HUES64 (cell line): Measurements from ENCODE around the gene SRRD.

ENCODE experiments used
- H3K27ac ChIP-seq: 2 replicates; pipeline ENCODE4 v1.7.0; 2013; ENCODE audit warnings: low read depth, low read length, inconsistent platforms
- H3K27me3 ChIP-seq: 2 replicates; pipeline ENCODE4 v1.6.1; 2013; ENCODE audit warnings: mild to moderate bottlenecking, low read length; ENCODE audit not compliant: insufficient read depth
- H3K36me3 ChIP-seq: 2 replicates; pipeline ENCODE4 v1.6.1; 2013; ENCODE audit warnings: mild to moderate bottlenecking, low read length; ENCODE audit not compliant: insufficient read depth
- H3K4me1 ChIP-seq: 2 replicates; pipeline ENCODE4 v1.6.1; 2013; ENCODE audit warnings: mild to moderate bottlenecking, low read length, moderate library complexity; ENCODE audit not compliant: insufficient read depth
- H3K4me3 ChIP-seq: 2 replicates; pipeline ENCODE4 v1.5.1; 2013; ENCODE audit warnings: mild to moderate bottlenecking, low read length, moderate library complexity
- H3K9ac ChIP-seq: 2 replicates; pipeline ENCODE4 v1.6.1; 2013; ENCODE audit warnings: mild to moderate bottlenecking, low read depth, low read length
- H3K9me3 ChIP-seq: 2 replicates; pipeline ENCODE4 v1.6.1; 2013; ENCODE audit warnings: low read depth, low read length; ENCODE audit not compliant: insufficient read depth
- WGBS: fragments of 150-250, 120-280 bp; methylation state at CpG from one replicate; pipeline ENCODE4 v1.1.7; 2013; ENCODE audit warnings: missing lambda C conversion rate; 5-methylcytosine and 5-hydroxymethylcytosine counted together

SRRD gene

GRCh38 chr22:26485806-26486390 lies 2.2 kb downstream of the SRRD start:
- Histone ChIP-seq H3K9me3 (no peaks in the 10 kb centered on the region), H3K36me3 (peaks cover 55% of the 10 kb centered on the region), H3K27me3 (no peaks in the 10 kb centered on the region), H3K4me3 (no peak overlapping the region), H3K27ac (no peak overlapping the region), H3K4me1 (peaks cover 20% of the 10 kb centered on the region), H3K9ac (no peak overlapping the region)
- 86% methylated on average over 3 of the region's 3 CpGs for WGBS

DNA sequence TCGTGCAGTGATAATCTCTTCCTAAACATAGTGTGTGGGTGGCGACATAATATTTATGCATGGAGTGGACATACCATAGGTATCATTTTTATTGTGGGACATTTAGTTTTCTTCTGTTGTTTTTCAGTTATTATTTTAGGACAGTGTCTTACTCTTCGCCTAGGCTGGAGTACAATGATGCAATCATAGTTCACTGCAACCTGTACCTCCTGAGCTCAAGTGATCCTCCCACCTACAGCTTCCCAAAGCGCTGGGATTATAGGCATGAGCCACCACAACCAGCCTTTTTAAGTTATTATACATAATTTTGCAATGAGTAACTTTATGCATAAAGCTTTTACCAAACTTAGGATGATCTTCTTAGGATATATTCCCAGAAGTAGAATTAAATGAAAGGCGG lies 2.7 kb downstream of the SRRD start:
- no peak overlapping the region for H3K4me3 ChIP-seq
- no peaks in the 10 kb centered on the region for H3K9me3 ChIP-seq
- no peaks in the 10 kb centered on the region for H3K27me3 ChIP-seq
- H3K36me3 ChIP-seq: peaks cover 55% of the 10 kb centered on the region
- 93% methylated on average over 5 of the region's 5 CpGs for WGBS
- peaks cover 18% of the 10 kb centered on the region for H3K4me1 ChIP-seq
- no peak overlapping the region for H3K27ac ChIP-seq
- H3K9ac ChIP-seq: no peak overlapping the region

DNA sequence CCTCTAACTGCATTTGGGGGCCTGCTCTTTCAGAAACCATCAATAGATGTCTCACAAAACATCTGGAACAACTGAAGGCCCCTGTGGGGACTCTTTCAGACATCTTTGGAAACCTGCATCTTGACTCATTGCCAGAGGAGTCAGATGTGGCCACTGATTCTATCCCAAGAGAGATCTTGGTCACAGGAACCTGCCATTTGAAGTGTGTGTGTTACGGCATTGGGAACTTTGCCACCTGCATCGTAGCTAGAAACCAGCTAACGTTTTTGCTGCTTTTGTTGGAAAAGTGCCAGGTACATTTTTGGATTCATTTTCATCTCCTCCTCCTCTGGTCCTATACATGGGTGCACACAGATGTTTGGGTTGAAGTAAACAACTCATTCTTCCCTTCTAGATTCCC lies 4.3 kb downstream of the SRRD start:
- peaks cover 66% of the 10 kb centered on the region for H3K36me3 ChIP-seq
- H3K4me3 ChIP-seq: no peak overlapping the region
- 90% methylated on average over 3 of the region's 3 CpGs for WGBS
- no peak overlapping the region for H3K9ac ChIP-seq
- no peaks in the 10 kb centered on the region for H3K9me3 ChIP-seq
- no peak overlapping the region for H3K27ac ChIP-seq
- H3K27me3 ChIP-seq: no peaks in the 10 kb centered on the region
- H3K4me1 ChIP-seq: peaks cover 4% of the 10 kb centered on the region; the same call in 1 of the 2 replicates

- Histone ChIP-seq H3K36me3 (peaks cover 81% of the 10 kb centered on the region), H3K27me3 (no peaks in the 10 kb centered on the region), H3K9me3 (no peaks in the 10 kb centered on the region), H3K4me3 (no peak overlapping the region), H3K27ac (no peak overlapping the region), H3K9ac (no peak overlapping the region), H3K4me1 (peaks cover 2% of the 10 kb centered on the region; the same call in 1 of the 2 replicates)
- WGBS: 98% methylated on average over 4 of the region's 4 CpGs
Measured at GRCh38 chr22:26489447-26490036, 5.9 kb downstream of the SRRD start.

DNA sequence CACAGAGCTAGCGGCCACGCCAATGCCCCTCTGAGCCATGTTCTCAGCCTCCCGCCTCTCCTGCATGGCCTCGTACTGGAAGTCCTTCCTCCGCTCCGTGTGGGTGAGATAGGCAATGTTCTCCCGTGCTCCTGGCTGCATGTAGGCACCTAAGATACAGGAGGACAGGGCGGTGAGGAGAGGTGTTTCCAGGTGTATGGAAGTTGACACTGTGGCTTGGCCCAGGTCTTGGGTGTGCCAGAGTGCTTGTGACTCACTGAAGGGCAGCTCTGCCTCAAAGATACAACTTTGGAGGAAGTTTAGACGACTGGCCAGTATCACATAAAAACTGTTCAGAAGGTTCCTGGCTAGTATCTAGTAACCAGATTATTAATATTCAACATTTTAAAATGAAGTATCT lies 8.5 kb downstream of the SRRD start:
- H3K4me3 ChIP-seq: no peak overlapping the region
- no peaks in the 10 kb centered on the region for H3K4me1 ChIP-seq
- 94% methylated on average over 9 of the region's 9 CpGs for WGBS
- no peaks in the 10 kb centered on the region for H3K27me3 ChIP-seq
- H3K27ac ChIP-seq: no peak overlapping the region
- H3K9ac ChIP-seq: no peak overlapping the region
- peaks cover 98% of the 10 kb centered on the region for H3K36me3 ChIP-seq
- no peaks in the 10 kb centered on the region for H3K9me3 ChIP-seq

DNA sequence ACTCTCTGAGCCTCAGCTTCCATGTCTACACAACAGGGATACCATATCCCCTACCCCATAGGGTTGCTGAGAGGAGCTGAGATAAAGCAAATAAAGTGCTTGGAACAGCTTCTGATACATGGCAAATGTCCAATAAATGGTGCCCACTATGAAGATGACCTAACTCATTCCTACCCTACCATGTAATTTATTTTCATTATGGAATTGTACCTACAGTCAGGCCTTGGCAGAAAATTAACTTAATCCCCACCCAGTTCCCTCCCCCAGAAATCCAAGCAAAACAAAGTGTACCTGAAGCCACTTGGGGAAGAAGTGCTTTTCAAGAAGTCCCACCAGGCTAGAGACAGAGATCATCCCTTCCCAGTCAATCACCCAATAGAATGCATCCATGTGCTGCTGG lies 10.8 kb downstream of the SRRD start:
- Histone ChIP-seq H3K9me3 (no peaks in the 10 kb centered on the region), H3K36me3 (peaks cover 93% of the 10 kb centered on the region), H3K4me1 (no peaks in the 10 kb centered on the region), H3K9ac (no peak overlapping the region), H3K27me3 (no peaks in the 10 kb centered on the region), H3K4me3 (no peak overlapping the region), H3K27ac (no peak overlapping the region)

DNA sequence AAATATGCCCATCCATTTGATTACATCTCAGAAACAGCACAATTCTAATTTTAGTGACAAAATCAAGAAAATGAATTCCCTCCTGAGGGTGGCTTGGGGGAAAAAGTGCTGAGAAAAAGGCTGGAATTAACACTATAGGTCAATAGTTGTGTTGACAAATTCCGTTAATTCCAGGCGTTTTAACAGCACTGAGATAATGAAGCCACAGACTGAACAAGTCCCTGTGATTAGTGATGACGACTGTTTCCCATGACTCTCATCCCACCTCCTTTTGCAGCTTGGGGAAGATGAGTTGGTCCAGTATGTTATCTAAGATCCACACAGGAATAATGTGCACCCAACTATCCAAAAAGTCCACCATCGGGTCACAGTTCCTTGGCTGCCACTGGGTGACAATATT lies 12.8 kb downstream of the SRRD start:
- no peaks in the 10 kb centered on the region for H3K27me3 ChIP-seq
- H3K4me3 ChIP-seq: no peak overlapping the region
- no peaks in the 10 kb centered on the region for H3K9me3 ChIP-seq
- no peak overlapping the region for H3K9ac ChIP-seq
- H3K4me1 ChIP-seq: no peaks in the 10 kb centered on the region
- no peak overlapping the region for H3K27ac ChIP-seq
- 96% methylated on average over 4 of the region's 4 CpGs for WGBS
- H3K36me3 ChIP-seq: peaks cover 92% of the 10 kb centered on the region

DNA sequence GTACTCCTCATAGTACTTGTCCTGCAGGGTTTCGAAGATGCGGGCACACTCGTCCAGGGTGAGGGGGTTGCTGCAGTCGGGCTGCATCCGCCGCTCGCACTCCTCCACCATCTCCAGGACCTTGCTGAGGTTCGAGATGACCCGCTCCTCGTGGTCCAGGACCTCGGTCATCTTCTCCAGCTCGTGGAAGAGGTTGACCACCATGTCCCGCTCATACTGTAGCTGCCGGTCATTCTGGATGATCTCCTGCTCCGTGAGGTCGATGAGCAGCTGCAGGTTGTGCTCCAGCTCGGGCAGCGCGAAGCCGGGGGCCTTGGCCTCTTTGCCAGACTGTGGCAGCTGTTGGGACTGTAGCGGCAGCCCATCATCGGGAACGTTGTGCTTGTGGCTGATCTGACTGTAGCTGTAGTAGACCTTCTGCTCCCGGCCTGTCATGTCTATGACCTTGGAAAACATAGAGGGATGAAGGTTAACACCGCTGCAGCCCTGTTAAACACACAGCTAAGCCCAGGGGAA lies 15.6 kb downstream of the SRRD start:
- 95% methylated on average over 25 of the region's 25 CpGs for WGBS

GRCh38 chr22:26501996-26502395 lies 18.3 kb downstream of the SRRD start:
- Histone ChIP-seq H3K9me3 (no peaks in the 10 kb centered on the region), H3K9ac (no peak overlapping the region), H3K27ac (no peak overlapping the region), H3K27me3 (no peaks in the 10 kb centered on the region), H3K4me3 (no peak overlapping the region), H3K4me1 (peaks cover 5% of the 10 kb centered on the region), H3K36me3 (peaks cover 90% of the 10 kb centered on the region)
- 100% methylated on average over 1 of the region's 2 CpGs for WGBS

More for the DNA sequence above, 15.6 kb downstream of the SRRD start:
- no peak overlapping the region for H3K4me3 ChIP-seq
- no peaks in the 10 kb centered on the region for H3K9me3 ChIP-seq
- no peaks in the 10 kb centered on the region for H3K27me3 ChIP-seq
- no peak overlapping the region for H3K9ac ChIP-seq
- peaks cover 5% of the 10 kb centered on the region for H3K4me1 ChIP-seq
- peaks cover 92% of the 10 kb centered on the region for H3K36me3 ChIP-seq
- H3K27ac ChIP-seq: no peak overlapping the region

- Histone ChIP-seq H3K36me3 (peaks cover 93% of the 10 kb centered on the region), H3K9ac (no peak overlapping the region), H3K27ac (peak overlapping the region; percentile 39)
Measured at GRCh38 chr22:26502688-26503561, 19.2 kb downstream of the SRRD start.

GRCh38 chr22:26503758-26504157 lies 20.1 kb downstream of the SRRD start:
- Histone ChIP-seq H3K27me3 (no peaks in the 10 kb centered on the region), H3K9ac (no peak overlapping the region), H3K4me3 (no peak overlapping the region), H3K36me3 (peaks cover 95% of the 10 kb centered on the region), H3K9me3 (no peaks in the 10 kb centered on the region), H3K27ac (no peak overlapping the region), H3K4me1 (peaks cover 5% of the 10 kb centered on the region)
- 79% methylated on average over 1 of the region's 1 CpG for WGBS

More at GRCh38 chr22:26502688-26503561, 19.2 kb downstream of the SRRD start:
- peaks cover 5% of the 10 kb centered on the region for H3K4me1 ChIP-seq
- WGBS: 55% methylated on average over 3 of the region's 3 CpGs
- H3K27me3 ChIP-seq: no peaks in the 10 kb centered on the region
- no peaks in the 10 kb centered on the region for H3K9me3 ChIP-seq
- no peak overlapping the region for H3K4me3 ChIP-seq
